GM23338 (cell line): Measurements from ENCODE around the gene DTNBP1. TPM values are rescaled to one million over a fixed set of nuclear protein-coding genes. Genes with fewer than 3 reads are reported as not detected.

Experiments used
- ATAC-seq: fragments of 200-7000 bp; cut with Tn5 transposase; 3 replicates; pipeline ENCODE4 v1.9.1; 2020
- DNase-seq: peaks from one replicate; pipeline ENCODE4 v3.0.0-alpha.2; 2015; ENCODE audit warnings: low spot score
- H2AFZ ChIP-seq: fragments of 200-600 bp; sonication (generic); 2 replicates; pipeline ENCODE4 v1.8.0; 2016; ENCODE audit warnings: antibody characterized with exemption, mild to moderate bottlenecking, moderate library complexity
- H3F3A ChIP-seq: fragments of 200-600 bp; sonication (generic); replicated peaks from 2 replicates; pipeline ENCODE4 v1.8.0; 2017; ENCODE audit warnings: antibody characterized with exemption, mixed run types, low read depth
- H3K27ac ChIP-seq: fragments of 200-600 bp; sonication (generic); 2 replicates; pipeline ENCODE4 v1.6.1; 2016; ENCODE audit warnings: low read depth
- H3K27me3 ChIP-seq: fragments of 200-600 bp; sonication (generic); 2 replicates; pipeline ENCODE4 v1.8.0; 2016; ENCODE audit warnings: mild to moderate bottlenecking, mixed run types, moderate library complexity; ENCODE audit not compliant: insufficient read depth
- H3K36me3 ChIP-seq: fragments of 200-600 bp; sonication (generic); 2 replicates; pipeline ENCODE4 v1.8.0; 2016; ENCODE audit warnings: mild to moderate bottlenecking; ENCODE audit not compliant: insufficient read depth
- H3K4me1 ChIP-seq: fragments of 200-600 bp; sonication (generic); 2 replicates; pipeline ENCODE4 v1.8.0; 2016; ENCODE audit warnings: mild to moderate bottlenecking, moderate library complexity; ENCODE audit not compliant: insufficient read depth
- H3K4me2 ChIP-seq: fragments of 200-600 bp; sonication (generic); 2 replicates; pipeline ENCODE4 v1.7.1; 2017; ENCODE audit warnings: mixed run types
- H3K4me3 ChIP-seq: fragments of 200-600 bp; sonication (generic); 2 replicates; pipeline ENCODE4 v1.6.1; 2016; ENCODE audit warnings: mixed run types
- H3K79me2 ChIP-seq: fragments of 200-600 bp; sonication (generic); replicated peaks from 2 replicates; pipeline ENCODE4 v1.8.0; 2017; ENCODE audit warnings: mild to moderate bottlenecking; ENCODE audit not compliant: insufficient read depth
- H3K9me2 ChIP-seq: fragments of 200-600 bp; sonication (generic); 2 replicates; pipeline ENCODE4 v1.8.0; 2017; ENCODE audit not compliant: insufficient read depth
- H4K20me1 ChIP-seq: fragments of 200-600 bp; sonication (generic); replicated peaks from 2 replicates; pipeline ENCODE4 v1.8.0; 2017; ENCODE audit warnings: mild to moderate bottlenecking; ENCODE audit not compliant: insufficient read depth
- H3K27ac Mint-ChIP-seq: 2 replicates; pipeline ENCODE4 v1.8.0; 2020; ENCODE audit warnings: inconsistent platforms, mild to moderate bottlenecking, moderate library complexity, mixed read lengths
- H3K27me3 Mint-ChIP-seq: 3 replicates; pipeline ENCODE4 v1.8.0; 2022; ENCODE audit warnings: low read depth, mild to moderate bottlenecking, moderate library complexity, mixed read lengths, inconsistent platforms; ENCODE audit not compliant: insufficient read depth, poor library complexity
- H3K36me3 Mint-ChIP-seq: 3 replicates; pipeline ENCODE4 v1.8.0; 2021; ENCODE audit warnings: low read depth, mild to moderate bottlenecking, inconsistent platforms, moderate library complexity, mixed read lengths
- H3K4me1 Mint-ChIP-seq: 3 replicates; pipeline ENCODE4 v1.8.0; 2020; ENCODE audit warnings: mild to moderate bottlenecking, inconsistent platforms, mixed read lengths
- H3K4me3 Mint-ChIP-seq: 3 replicates; pipeline ENCODE4 v1.8.0; 2021; ENCODE audit warnings: moderate library complexity, mild to moderate bottlenecking, inconsistent platforms, mixed read lengths
- H3K9me3 Mint-ChIP-seq: 3 replicates; pipeline ENCODE4 v1.8.0; 2020; ENCODE audit warnings: moderate library complexity, mild to moderate bottlenecking, inconsistent platforms, mixed read lengths
- CREB1 ChIP-seq: fragments of 250-450 bp; sonication (Bioruptor Pico); IDR thresholded peaks from 2 replicates; pipeline ENCODE4 v1.5.0; 2020; ENCODE audit warnings: low read depth, mild to moderate bottlenecking, moderate library complexity
- CTCF ChIP-seq, 2 experiments: fragments of 200-600 bp in 1 of 2; sonication (generic) in 1 of 2; conservative IDR thresholded peaks; 2 replicates each; pipeline versions ENCODE4 v1.5.1 to v1.6.1; 2016 to 2017; ENCODE audit warnings: antibody characterized with exemption in 2 of 2, low read depth in 2 of 2, mild to moderate bottlenecking in 2 of 2, moderate library complexity in 1 of 2
- ETS1 ChIP-seq: IDR thresholded peaks from 2 replicates; pipeline ENCODE4 v1.6.1; 2016; ENCODE audit warnings: antibody characterized with exemption
- EZH2 ChIP-seq: fragments of 200-600 bp; sonication (generic); IDR thresholded peaks from one replicate; pipeline ENCODE4 v1.8.0; 2017; ENCODE audit warnings: antibody characterized with exemption, mild to moderate bottlenecking, low read depth; ENCODE audit not compliant: unreplicated experiment
- EZH2phosphoT487 ChIP-seq: fragments of 200-600 bp; sonication (generic); IDR thresholded peaks from one replicate; pipeline ENCODE4 v1.8.1; 2018; ENCODE audit warnings: antibody characterized with exemption; ENCODE audit not compliant: unreplicated experiment
- JUNB ChIP-seq: IDR thresholded peaks from one replicate; pipeline ENCODE4 v1.6.1; 2016; ENCODE audit warnings: antibody characterized with exemption; ENCODE audit not compliant: unreplicated experiment
- NANOG ChIP-seq: IDR thresholded peaks from 2 replicates; pipeline ENCODE4 v1.6.1; 2016; ENCODE audit warnings: antibody characterized with exemption, borderline replicate concordance
- POLR2AphosphoS5 ChIP-seq: IDR thresholded peaks from 2 replicates; pipeline ENCODE4 v1.6.1; 2016; ENCODE audit warnings: antibody characterized with exemption, low read depth
- REST ChIP-seq: IDR thresholded peaks from one replicate; pipeline ENCODE4 v1.6.1; 2018; ENCODE audit warnings: antibody characterized with exemption; ENCODE audit not compliant: unreplicated experiment
- STAT1 ChIP-seq: IDR thresholded peaks from one replicate; pipeline ENCODE4 v1.6.1; 2016; ENCODE audit warnings: antibody characterized with exemption; ENCODE audit not compliant: unreplicated experiment
- ZNF114 ChIP-seq: fragments of 250-450 bp; sonication (Bioruptor Pico); IDR thresholded peaks from 2 replicates; pipeline ENCODE4 v1.5.0; 2020; ENCODE audit warnings: mild to moderate bottlenecking, moderate library complexity
- ZNF331 ChIP-seq: fragments of 250-450 bp; sonication (Bioruptor Pico); IDR thresholded peaks from 2 replicates; pipeline ENCODE4 v1.5.0; 2020; ENCODE audit warnings: low read depth, mild to moderate bottlenecking, moderate library complexity
- ZNF462 ChIP-seq: fragments of 250-450 bp; sonication (Bioruptor Pico); IDR thresholded peaks from 2 replicates; pipeline ENCODE4 v1.5.0; 2020; ENCODE audit warnings: mild to moderate bottlenecking, moderate library complexity
- polyA plus RNA-seq: library from polyadenylated mRNA; unstranded; fragments of >200 nt; fragmentation: Nextera tagmentation; extraction: Ambion mirVana; gene quantifications from 2 replicates; pipeline ENCODE4 v1.2.1, GENCODE V29; 2016
- total RNA-seq: library from RNA; depleted of rRNA; stranded (reverse); fragments of >200 nt; shearing (Covaris generic); gene quantifications from 2 replicates; pipeline ENCODE4 v1.2.3, GENCODE V29; 2014

Gene DTNBP1
- total and polyA plus RNA-seq, 2 experiments from 2014 or later: 12.1 to 20.1 TPM

- no peak for ATAC-seq
- Mint-ChIP-seq H3K36me3 (peaks cover 18% of the 10 kb centered on the region), H3K9me3 (peaks cover 8% of the 10 kb centered on the region)
Measured at GRCh38 chr6:15643542-15643941, 19.3 kb downstream of the DTNBP1 start.

More at GRCh38 chr6:15643542-15643941, 19.3 kb downstream of the DTNBP1 start:
- Histone ChIP-seq H3K27ac (no peak overlapping the region), H3K4me1 (no peaks in the 10 kb centered on the region), H3K79me2 (0 out of 2 replicates have a peak, but pooled peaks cover 7% of the 10 kb centered on the region), H3K4me3 (no peak overlapping the region), H2AFZ (no peak overlapping the region), H3F3A (no peaks in the 10 kb centered on the region), H3K9me2 (no peaks in the 10 kb centered on the region), H3K4me2 (no peak overlapping the region), H3K27me3 (no peaks in the 10 kb centered on the region), H4K20me1 (no peaks in the 10 kb centered on the region), H3K36me3 (no peaks in the 10 kb centered on the region)
- H3K27ac Mint-ChIP-seq: no peak overlapping the region
- no peaks in the 10 kb centered on the region; the same call in 2 of the 3 replicates for H3K4me1 Mint-ChIP-seq
- no peak for DNase-seq
- peaks cover 3% of the 10 kb centered on the region for H3K27me3 Mint-ChIP-seq
- TF ChIP-seq ZNF462 (CRISPR knock-in tag): no peak
- TF ChIP-seq NANOG: no peak
- TF ChIP-seq JUNB: no peak
- no peak for TF ChIP-seq STAT1
- no peak for TF ChIP-seq EZH2phosphoT487
- no peak for TF ChIP-seq CTCF (conservative IDR thresholded peaks at IDR 0.05; ENCODE audit: low read depth in 2 of 2)
- TF ChIP-seq REST: no peak
- no peak for TF ChIP-seq EZH2
- TF ChIP-seq ZNF331: no peak
- no peak for TF ChIP-seq CREB1
- TF ChIP-seq POLR2AphosphoS5: no peak
- TF ChIP-seq ETS1: no peak
- TF ChIP-seq ZNF114 (CRISPR knock-in tag): no peak
- H3K4me3 Mint-ChIP-seq: no peak overlapping the region
